HG02610 (cell line): ENCODE measurements around the gene EPB41.
"Not testable (repeated sequence)": the region's sequence is repeated elsewhere in the genome, so short reads cannot be mapped to it uniquely, and the experiment has no call there.

Experiments
- ATAC-seq: cut with Tn5 transposase; IDR thresholded peaks from one replicate; pipeline ENCODE4 v1.9.1; 2021; ENCODE audit warnings: mild to moderate bottlenecking, moderate library complexity; ENCODE audit not compliant: unreplicated experiment

EPB41 gene

GRCh38 chr1:29124366-29125236 is 210.2 kb downstream of the EPB41 start:
- no peak for ATAC-seq

- no peak for ATAC-seq
Measured at GRCh38 chr1:29125237-29125641, 210.9 kb downstream of the EPB41 start.

- no peak for ATAC-seq
Measured at GRCh38 chr1:29125788-29126187, 211.4 kb downstream of the EPB41 start.

- ATAC-seq: no peak
Measured at GRCh38 chr1:29126198-29126597, 211.8 kb downstream of the EPB41 start.

GRCh38 chr1:29128739-29129138 is 214.4 kb downstream of the EPB41 start:
- ATAC-seq: no peak

- ATAC-seq: no peak
Measured at GRCh38 chr1:29129916-29130315, 215.5 kb downstream of the EPB41 start.

GRCh38 chr1:29131056-29131455 is 216.7 kb downstream of the EPB41 start:
- not testable (repeated sequence) for ATAC-seq

GRCh38 chr1:29133861-29134694 is 219.7 kb downstream of the EPB41 start:
- ATAC-seq: no peak

- no peak for ATAC-seq
Measured at GRCh38 chr1:29134695-29135028, 220.3 kb downstream of the EPB41 start.

GRCh38 chr1:29136391-29136915 is 222.1 kb downstream of the EPB41 start:
- ATAC-seq: no peak

GRCh38 chr1:29142714-29143113 is 228.3 kb downstream of the EPB41 start:
- no peak for ATAC-seq

- no peak for ATAC-seq
Measured at GRCh38 chr1:29144178-29144577, 229.8 kb downstream of the EPB41 start.

GRCh38 chr1:29145739-29146437 is 231.5 kb downstream of the EPB41 start:
- no peak for ATAC-seq

GRCh38 chr1:29148656-29149491 is 234.5 kb downstream of the EPB41 start:
- ATAC-seq: no peak

GRCh38 chr1:29150346-29150745 is 236.0 kb downstream of the EPB41 start:
- not testable (repeated sequence) for ATAC-seq

GRCh38 chr1:29152046-29152805 is 237.9 kb downstream of the EPB41 start:
- no peak for ATAC-seq

- no peak for ATAC-seq
Measured at GRCh38 chr1:29156543-29157268, 242.3 kb downstream of the EPB41 start.

- ATAC-seq: no peak
Measured at GRCh38 chr1:29157269-29157601, 242.9 kb downstream of the EPB41 start.

- no peak for ATAC-seq
Measured at GRCh38 chr1:29159773-29160172, 245.4 kb downstream of the EPB41 start.
